PC-3 (cell line): ENCODE data around the gene LIM2.

Experiments used
- CTCF ChIP-seq: fragments of 300-600 bp; sonication (generic); conservative IDR thresholded peaks from 2 replicates; pipeline ENCODE4 v1.5.1; 2017; ENCODE audit warnings: antibody characterized with exemption, low read depth, mild to moderate bottlenecking, low read length
- EZH2 ChIP-seq: fragments of 300-600 bp; sonication (generic); IDR thresholded peaks from one replicate; pipeline ENCODE4 v1.6.1; 2017; ENCODE audit warnings: antibody characterized with exemption, mild to moderate bottlenecking, low read length; ENCODE audit not compliant: unreplicated experiment
- EZH2phosphoT487 ChIP-seq: fragments of 300-600 bp; sonication (generic); IDR thresholded peaks from 2 replicates; pipeline ENCODE4 v1.6.1; 2018; ENCODE audit warnings: mild to moderate bottlenecking, antibody characterized with exemption, low read length, borderline replicate concordance

GRCh38 chr19:51367255-51367564, 20.6 kb downstream of the LIM2 start:
- no peak for TF ChIP-seq EZH2
- no peak for TF ChIP-seq CTCF
- no peak for TF ChIP-seq EZH2phosphoT487
